Amniotic stem cell (primary cell): ENCODE measurements around the gene CCDC88C.

Source experiments
- DNase-seq: peaks from one replicate; lab custom pipeline; 2025; lab: John Stamatoyannopoulos, UW

CCDC88C gene

DNA sequence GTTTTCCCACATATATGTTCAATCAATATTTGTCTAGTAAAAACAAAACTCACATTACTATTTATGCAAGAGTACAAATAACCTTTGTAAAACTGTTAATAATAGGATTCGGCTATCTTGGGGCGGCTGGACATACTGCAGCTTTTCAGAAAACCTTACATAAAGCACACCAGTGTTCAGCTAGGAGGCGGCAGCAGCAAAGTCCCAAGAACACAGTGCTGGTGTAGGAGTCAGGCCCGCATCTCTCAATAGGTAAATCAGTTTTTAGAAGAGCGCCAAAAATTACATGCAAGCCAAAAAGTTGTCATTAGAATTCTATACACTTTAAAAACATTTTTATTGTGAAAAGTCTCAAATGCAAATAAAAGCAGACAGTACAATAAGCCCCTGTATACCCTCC lies 37.5 kb downstream of the CCDC88C start:
- DNase-seq = no peak

DNA sequence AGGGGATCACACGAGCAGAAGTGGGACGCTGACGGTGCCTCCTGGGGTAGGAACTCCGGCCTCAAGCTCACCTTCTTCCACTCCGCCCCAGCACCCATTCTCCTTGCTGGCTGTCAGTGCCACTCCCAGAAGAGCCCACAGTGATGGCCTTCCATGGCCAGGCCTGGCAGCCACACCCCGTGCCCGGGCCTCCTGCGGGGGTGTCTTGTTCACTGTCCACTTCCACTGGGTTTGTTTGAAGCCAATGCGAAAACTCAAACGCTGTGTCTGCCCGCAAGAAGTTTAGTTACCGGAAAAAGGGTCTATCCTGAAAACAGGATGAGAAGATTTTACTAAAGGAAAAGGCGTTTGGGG lies 38.1 kb downstream of the CCDC88C start:
- DNase-seq = no peak

DNA sequence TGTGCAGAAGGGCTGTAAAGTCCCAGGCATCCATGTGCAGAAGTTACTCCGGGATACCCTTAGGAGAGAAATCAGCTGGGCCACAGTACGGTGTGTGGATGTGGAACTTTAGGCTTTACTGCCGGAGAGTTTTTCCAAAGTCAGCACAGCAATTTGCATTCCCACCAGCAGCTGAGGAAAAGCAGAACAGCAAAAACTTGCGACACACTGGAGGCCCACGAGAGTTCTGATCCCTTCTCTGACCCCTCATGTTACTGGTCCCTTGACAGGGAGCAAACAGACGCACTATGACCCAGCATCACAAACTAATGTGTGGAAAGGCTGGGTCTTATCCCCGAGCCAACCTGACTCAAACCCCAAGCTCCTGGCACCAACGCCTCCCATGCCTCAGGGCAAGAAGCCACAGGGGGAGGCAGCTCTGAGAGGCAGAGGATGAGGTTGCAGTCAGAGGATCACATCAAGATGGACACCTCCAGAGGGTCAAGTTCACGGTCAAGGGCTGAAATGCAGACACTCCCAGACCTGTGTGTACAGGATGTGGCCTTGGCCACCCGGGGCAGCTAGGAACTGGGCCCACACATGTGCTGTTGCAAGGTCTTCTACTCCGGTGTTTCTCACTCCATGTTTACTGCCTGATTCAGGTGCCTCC lies 38.6 kb downstream of the CCDC88C start:
- DNase-seq = no peak

DNA sequence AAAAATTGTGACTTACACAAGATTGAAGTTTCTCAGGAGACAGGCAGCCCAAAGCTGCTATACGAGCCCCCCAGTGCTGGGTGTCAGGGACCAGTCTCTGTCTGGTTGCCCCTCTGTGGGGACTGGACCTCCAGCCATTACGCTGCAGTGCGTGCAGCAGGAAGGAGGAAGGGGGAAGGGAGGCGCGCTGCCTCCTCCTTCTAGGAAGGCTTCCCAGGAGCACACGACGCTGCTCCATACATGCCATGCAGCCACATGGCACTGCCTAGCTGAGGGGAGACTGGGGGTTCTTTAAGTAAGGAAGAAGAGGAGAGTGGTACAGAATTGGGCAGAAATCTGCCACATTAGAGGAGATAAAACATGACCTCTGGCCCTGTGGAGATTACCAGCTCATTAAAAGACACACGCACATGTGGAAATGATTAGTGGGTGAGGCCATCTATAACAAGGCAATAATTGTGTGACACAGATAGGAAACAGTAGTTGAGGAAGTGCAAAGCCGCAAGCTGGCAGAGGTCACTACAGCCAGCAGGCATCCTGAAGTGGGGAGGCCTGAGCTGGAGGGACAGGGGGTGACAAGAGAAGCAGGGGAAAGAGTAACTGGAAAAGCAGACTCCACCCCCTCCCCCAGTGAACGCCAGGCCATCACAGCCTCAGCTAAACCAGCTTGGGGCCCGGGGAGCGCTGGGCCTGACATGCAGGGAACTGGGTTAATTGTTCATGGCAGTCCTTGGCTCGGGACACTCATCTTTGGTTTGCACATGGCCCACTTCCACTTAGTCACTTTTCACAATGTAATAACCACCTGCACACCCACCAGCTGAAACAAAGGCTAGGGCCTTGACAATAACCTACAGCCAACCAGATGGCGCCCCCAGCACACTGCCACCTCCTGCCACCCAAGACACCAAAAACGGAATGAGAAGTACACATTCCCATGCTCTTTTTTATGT lies 39.6 kb downstream of the CCDC88C start:
- DNase-seq = no peak

DNA sequence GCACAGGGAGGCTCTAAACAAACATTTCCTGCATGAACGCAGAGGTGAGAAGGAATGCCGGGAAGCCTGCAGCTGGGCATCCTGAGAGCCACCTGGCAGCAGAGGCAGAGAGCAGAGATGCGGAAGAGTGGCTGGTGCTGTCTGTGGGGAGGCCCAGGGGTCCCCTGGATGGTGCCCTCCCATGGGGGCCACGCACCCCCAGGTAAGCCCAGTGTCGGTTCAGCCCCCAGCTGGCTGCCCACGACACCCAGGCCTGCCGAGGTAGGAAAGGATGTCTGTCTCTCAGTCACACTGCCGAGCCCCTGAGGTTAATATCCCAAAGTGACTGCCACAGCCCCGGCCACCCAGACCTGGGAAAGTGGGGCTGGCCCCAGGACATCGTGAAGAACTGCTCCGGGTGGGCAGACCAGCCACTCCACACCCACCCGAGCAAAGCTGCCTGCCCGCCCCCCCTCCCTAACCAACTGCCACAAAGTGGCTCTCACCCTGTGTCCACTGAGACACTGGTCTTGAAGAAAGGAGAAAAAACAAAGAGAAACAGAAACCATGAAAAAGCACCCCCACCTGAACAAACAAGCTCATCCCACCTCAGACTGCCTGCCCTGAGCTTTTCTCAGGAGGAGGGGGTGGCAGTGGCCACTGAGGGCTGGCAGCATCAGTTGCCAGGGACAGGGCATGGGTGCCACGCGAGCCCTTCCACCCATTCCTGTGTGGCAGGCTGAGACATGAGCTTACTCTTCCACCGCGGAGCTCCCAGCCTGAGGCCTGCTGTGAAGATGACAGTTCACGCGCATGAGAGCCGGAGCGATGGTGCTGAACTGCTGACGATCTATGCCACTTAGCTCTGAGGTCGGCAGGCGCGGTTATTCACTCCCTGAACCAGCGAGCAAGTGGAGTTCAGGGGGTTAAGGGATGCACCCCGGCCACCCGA lies 40.8 kb downstream of the CCDC88C start:
- DNase-seq = no peak

DNA sequence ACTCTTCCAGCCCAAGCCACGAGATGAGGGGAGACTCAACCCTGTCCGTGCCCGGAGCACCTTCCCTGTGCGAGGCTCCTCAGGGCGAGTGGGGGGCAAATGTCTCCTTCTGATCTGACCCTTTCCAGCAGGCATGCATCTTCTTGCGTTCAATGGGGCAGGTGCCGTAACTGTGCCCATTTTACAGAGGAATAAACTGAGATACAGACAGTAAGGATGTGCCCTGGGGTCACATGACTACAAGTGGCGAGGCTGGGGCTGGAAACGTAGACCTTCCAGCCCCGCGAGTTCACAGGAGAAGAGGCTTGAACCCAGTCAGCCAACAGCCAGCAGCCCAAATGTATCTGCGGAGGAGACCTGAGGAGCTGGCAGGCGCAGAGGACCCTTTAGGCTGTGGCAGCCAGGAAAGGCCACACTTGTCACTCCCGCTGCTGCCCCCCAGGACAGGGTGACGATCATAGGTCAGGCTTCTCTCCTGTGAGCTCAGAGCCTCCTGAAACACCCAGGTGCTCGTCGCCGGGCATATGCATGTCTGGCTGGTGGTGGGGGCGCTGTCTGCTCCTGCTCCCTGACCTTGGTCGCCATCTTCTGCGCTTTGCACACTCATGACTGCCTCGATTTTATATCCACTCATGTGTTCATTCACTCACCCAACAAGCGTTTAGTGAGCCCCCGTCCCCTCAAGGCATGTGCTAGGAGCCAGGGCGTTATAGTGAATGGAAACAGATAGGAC lies 41.7 kb downstream of the CCDC88C start:
- DNase-seq = no peak

DNA sequence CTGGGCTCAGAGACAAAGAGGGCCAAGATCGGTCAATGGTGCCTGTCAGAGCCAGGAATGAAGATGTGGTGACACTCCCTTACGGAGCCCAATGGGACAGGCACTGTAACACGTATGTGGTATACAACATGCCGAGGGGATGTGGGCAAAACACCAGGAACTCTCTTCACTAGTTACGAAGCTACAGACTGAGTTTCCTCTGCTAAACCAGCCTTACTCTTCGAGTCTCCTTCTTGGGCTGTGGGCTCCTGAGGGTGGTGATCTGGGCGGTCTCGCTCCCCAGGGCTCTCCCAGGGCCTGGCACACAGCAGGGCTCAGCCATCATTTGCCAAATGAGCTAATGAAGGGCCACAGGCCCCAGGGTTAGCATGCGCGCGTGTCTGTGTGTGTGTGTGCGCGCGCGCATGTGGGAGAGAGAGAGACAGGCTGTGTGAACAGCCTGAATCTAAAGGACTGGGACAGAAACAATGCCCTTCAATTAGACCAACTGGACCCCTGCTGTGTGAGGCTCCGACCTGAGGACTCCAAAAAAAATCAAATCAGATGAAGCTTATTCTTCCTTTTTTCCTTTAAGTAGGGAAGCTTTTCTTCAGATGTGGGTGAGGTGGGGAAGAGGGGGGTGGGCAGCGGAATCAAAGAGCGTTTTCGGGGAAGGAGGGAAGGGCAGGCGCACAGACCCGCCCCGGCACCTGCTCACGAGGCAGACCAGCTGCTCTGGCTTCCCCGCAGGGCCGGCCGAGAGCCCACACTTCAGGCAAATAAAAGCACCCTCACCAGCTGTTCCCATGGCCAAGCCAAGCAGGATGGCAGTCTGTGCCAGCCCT lies 42.5 kb downstream of the CCDC88C start:
- DNase-seq = no peak

DNA sequence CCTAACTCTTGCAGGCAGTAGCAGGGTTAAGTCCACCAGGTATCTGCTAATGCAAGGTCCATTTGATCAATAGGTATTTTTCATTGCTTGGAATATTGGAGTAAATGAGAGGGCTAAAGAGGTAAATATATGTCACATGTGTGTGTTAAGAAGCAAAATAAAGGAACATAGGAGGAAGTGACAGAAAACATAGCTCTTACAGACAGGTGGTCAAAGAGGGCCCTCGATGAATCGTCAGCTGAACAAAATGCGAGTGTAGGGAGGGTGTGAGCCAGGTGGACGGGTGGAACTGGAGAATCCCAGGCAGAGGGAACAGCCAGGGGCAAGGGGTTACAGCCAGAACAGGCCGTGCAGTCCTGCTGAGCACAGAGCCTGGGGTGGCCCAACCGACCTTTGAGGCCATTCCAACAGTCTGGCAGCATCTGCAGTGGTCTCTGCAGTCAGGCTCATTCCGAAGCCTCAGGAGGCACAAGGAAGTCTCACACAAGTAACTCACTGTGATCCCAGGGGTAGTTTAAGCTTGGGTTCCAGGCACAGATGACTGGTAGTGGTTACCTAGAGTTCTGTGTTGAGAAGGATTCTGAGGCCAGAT lies 43.2 kb downstream of the CCDC88C start:
- DNase-seq = no peak

DNA sequence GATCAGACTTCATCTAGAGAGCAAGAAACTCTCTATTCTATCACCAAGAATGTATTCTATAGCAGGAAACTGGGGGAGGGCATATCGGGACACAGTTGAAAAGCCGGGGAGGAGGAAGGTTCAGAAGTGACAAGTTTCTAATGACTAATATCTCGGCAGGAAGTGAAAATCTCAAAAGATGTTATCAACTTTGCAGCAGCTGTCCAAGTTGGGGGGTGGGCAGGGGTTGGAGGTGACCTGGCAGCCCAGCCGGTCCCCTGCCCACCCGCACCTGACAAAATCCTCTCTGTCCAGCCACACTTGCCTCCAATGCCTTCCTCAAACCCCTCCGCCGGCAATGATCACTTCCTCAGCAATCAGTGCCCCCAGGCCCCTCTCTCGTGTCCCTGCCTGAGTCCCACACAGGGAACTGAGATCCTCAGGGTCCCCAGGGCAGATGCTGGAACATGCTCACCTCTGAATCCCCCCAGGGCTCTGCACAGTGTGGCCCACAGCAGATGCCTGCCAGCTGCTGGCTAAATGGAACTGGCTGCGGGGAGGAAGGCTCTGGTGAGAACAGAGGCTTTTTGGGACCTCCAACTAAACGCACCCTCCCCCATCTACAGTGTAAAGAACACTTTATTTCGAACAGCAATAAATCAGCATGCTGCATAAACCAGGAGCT lies 43.9 kb downstream of the CCDC88C start:
- no peak for DNase-seq

DNA sequence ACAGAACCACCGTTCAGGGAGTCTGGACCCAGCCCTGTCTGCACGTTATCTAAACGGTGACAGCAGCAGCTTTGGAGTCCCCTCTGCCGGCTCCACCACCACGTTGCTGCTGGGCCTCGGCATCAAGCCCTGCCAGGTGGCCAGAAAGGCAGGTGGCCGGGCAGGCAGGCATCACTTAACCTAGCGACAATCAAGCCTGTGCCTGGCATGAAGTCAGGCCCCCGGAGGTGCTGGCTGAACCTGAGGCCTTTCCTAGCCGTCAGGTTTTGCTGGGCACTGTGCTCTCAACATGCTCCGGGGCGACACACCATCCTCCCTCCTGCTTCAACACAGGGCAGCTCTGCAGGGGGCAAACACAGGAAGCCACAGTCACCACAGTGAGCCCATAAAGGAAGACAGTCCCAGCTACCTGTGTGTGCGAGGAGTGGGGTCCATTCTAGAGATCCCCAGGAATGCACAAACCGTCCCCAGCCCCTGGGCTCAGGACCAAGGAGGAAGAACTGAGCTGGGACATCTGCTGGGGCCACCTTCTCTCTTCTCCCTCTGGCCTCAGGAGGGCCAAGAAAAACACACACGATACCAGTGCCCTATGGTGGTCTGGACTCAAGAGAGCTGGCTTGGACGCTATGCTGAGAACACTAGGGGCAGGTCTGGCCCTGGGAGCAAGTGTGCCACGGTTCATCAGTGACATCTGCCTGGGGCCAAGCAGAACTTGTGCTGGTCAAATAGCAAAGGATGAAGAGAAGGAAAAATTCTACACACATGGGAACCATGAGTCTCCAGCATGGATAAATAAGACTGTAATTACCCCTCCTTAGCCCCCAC lies 44.7 kb downstream of the CCDC88C start:
- DNase-seq = no peak

DNA sequence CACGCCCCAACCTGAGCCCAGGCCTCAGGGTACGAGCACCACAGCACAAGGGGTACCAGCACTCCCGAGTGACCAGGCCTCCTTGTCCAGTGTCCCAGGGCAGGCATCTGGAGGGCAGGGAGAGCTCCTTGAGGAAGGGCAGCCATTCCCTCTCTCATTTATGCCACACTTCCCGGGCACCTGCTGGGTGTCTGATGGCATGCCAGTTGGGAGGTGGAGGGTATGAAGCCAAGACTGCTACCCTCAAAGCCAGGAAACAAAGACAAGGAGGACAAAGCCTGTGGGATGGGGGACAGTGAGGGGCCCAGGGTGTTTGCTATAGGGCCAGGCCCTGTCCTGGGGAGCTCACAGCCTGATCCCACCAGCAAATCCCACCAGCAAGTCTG lies 45.6 kb downstream of the CCDC88C start:
- no peak for DNase-seq

DNA sequence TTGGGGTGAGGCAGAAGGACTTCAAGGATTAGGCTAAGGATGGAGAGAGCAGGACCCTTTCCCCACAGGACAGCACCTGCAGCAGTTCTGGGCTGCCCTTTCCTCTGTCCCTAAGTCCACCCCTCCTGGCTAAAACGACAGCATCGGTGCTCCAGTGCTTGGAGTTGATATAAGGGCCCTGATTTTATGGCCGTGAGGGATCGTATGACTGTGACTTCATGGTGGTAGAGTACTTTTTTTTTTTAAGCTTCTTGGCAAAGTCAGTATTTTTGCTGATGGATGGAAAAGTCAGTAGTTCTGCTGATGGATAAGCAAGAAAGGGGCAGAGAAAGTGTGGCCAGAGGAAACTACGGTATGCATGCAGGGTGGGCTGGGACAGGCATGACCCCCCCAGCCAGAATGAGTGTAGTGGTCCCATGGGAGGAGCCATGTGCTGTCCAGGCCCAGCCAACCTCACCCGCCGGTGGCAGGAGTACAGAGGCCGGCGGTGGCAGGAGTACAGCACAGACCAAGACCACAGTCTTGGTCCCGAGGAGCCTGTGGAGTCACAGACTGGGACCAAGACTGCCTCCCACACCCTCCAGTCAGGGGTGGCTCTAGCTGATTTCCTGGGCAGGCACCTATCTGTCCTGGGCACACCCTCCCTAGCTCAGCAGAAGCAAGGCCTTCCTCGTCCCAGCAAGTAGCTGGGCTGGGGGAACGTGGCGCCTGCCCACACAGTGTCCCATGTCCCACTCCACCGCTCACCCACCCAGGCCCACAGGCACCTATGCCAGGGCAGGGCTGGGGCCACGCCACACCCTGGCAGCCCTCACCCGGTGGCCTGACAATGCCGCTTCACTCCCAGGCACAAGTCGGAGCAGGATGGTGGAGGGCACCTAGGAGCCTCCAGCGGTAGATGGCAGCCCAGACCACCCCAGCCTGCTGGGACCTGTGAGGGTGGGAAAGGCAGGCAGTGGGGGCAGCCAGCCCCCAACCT lies 46.3 kb downstream of the CCDC88C start:
- DNase-seq = no peak

DNA sequence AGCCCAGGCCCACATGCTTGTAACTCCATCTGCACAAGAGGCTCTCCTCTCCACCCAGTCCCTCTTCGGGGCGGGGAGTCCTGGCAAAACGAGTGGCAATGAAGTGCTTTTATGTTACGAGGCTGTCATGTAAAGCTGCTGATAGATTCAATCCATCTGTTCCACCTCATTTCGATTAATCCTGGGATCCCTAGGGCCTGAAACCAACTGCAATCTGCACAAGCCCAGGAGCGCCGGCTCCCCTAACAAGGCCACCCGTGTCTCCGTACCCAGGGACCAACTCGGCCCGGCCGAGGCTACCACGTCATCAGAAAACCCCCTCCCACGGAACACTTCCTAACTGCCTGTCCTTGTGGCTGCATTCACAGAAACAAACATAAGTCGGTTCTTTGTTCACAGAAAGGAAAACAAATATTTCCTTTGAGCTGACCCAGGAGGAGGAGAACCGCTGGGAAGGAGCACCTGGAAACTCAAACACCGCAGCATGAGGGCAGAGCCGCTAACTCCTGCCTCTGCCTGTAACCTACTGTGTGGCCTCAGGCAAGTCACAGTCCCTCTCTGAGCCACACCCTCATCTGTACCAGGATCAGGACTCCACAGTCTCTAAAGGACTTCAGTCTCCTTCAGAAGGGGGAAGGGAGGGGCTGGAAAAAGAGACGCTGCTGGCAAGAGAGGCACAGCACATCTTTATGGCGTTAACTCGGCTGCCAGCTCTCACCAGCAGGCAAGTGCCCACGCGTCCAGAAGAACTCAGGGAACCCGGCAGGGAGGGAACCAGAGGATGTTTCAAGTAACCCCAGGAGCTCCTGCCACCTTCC lies 47.8 kb downstream of the CCDC88C start:
- no peak for DNase-seq

DNA sequence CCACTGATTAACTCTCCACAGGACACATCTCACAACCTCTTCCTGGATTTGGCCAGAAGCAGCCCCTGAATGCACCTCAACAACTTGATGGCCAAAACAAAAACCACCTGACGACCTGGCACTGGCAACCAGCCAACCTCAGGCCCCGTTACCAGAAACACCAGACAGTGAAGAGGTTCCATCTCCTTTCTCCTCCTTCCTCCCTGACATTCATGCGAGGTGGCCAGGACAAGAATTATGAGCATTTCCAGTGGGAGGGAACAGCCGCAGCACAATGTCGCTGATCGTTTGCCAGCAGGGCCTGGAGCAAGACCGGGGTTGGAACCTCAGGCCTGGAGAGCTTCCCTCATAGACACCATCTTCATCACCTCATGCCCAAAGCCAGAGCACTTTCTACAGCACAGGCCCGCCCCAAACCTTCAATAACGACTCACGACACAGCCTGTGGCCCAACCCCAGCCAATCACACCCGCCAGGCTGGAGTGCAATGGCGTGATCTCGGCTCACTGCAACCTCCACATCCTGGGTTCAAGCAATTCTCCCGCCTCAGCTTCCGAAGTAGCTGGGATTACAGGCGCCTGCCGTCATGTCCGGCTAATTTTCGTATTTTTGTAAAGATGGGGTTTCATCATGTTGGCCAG lies 48.7 kb downstream of the CCDC88C start:
- DNase-seq = no peak

DNA sequence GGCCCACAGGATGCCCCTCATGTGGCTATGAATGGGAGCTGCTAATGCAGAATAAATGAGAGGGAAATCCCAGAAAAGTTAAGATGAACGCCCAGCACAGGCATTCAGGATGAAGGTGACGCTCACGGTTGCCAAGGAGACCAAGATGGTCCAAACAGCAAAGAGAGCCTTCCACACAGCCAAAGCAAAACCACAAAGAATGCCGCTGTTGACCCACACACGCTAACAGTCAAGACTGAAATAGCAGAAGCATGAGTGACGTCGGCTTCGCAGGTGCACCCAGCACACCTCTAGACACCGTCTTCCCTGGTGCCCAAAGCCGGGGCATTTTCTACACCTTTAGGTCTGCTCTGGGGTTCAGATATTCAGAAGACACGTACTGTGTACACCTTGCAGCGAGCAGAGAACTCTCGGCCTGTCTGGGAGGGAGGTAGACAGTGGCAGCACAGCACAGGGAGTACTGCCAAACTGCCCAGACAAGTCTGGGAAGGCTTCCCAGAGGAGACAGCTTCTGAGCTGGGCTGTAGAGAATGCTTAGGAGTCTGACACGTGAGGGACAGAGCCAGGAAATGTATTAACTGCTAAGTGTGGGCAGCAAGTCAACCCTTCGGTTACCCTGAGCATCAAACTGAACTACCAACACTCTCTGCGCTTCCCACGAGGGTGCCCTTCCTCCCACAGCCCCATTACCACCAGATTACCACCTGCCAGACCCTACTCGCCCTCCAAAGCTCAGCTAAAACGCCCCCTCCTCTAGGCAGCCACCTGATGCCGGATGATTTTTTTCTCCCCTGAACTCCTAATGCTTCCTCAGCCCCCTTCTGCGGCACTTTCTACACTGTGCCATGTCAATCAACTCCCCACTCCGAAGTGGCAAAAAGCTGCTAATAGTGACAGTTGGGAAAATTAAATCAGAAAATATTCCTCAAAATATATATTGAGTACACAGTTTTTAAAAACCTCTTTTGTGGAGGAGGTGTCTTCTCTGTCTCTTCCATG lies 50.1 kb downstream of the CCDC88C start:
- DNase-seq = no peak
